Osteocyte (in vitro differentiated cells): ENCODE data around the gene MICU1. TPM values are rescaled to one million over a fixed set of nuclear protein-coding genes. Genes with fewer than 3 reads are reported as not detected.

Experiments used
- DNase-seq: peaks from one replicate; pipeline ENCODE4 v3.0.0; 2021; ENCODE audit warnings: mixed read lengths; ENCODE audit not compliant: unreplicated experiment; ENCODE audit errors: extremely low spot score
- H3K27ac Mint-ChIP-seq: one replicate; pipeline ENCODE4 v1.8.0; 2021; ENCODE audit warnings: mild to moderate bottlenecking, mixed read lengths; ENCODE audit not compliant: unreplicated experiment
- H3K27me3 Mint-ChIP-seq: one replicate; pipeline ENCODE4 v1.8.0; 2021; ENCODE audit warnings: mixed read lengths; ENCODE audit not compliant: unreplicated experiment
- H3K36me3 Mint-ChIP-seq: one replicate; pipeline ENCODE4 v1.8.0; 2021; ENCODE audit warnings: mixed read lengths; ENCODE audit not compliant: unreplicated experiment
- H3K4me1 Mint-ChIP-seq: one replicate; pipeline ENCODE4 v1.8.0; 2021; ENCODE audit warnings: mixed read lengths; ENCODE audit not compliant: unreplicated experiment
- H3K4me3 Mint-ChIP-seq: one replicate; pipeline ENCODE4 v1.8.0; 2021; ENCODE audit warnings: mild to moderate bottlenecking, moderate library complexity, mixed read lengths; ENCODE audit not compliant: unreplicated experiment
- H3K9me3 Mint-ChIP-seq: one replicate; pipeline ENCODE4 v1.8.0; 2021; ENCODE audit warnings: mixed read lengths; ENCODE audit not compliant: unreplicated experiment
- total RNA-seq: library from RNA; stranded (reverse); gene quantifications from 2 replicates; pipeline ENCODE4 v1.2.1, GENCODE V29; 2021
- TF ChIP-seq, protein P1 (sequence below): fragments of 200-600 bp; sonication (generic); IDR thresholded peaks from 2 replicates; pipeline ENCODE4 v1.5.0; 2021; ENCODE audit warnings: antibody characterized with exemption, mild to moderate bottlenecking, moderate library complexity

The MICU1 gene
- total RNA-seq, 1 donor from 2014 or later = 58.9 TPM

DNA sequence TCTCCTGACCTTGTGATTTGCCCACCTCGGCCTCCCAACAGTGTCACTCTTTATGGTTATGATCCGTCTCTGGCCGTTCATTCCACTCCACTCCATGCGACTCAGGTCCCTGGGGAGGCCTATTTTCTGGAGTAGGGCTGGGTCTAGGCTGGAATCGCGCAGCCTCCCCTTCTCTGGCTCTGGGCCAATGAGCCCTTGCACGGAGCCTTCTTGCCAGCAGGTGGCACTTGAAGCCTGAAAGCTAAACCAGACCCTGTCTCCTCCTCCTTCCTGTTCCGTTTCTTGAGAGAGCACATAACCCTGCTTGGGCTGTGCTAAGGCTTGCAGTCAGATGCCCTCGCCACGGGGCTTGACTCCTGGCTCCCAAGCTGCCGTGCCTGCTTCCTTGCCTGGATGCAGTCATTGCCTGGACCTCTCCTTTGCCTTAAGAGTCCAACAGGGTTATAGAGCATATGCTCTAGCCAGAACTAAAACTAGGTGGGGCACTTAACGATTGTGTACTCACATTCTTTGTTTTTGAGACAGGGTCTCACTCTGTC lies 261.6 kb downstream of the MICU1 start:
- Mint-ChIP-seq H3K27me3 (no peaks in the 10 kb centered on the region), H3K4me3 (peak overlapping the region; percentile 61), H3K36me3 (peaks cover 4% of the 10 kb centered on the region), H3K27ac (peak overlapping the region; percentile 78), H3K9me3 (no peaks in the 10 kb centered on the region), H3K4me1 (peaks cover 16% of the 10 kb centered on the region)
- TF ChIP-seq, protein P1, sequence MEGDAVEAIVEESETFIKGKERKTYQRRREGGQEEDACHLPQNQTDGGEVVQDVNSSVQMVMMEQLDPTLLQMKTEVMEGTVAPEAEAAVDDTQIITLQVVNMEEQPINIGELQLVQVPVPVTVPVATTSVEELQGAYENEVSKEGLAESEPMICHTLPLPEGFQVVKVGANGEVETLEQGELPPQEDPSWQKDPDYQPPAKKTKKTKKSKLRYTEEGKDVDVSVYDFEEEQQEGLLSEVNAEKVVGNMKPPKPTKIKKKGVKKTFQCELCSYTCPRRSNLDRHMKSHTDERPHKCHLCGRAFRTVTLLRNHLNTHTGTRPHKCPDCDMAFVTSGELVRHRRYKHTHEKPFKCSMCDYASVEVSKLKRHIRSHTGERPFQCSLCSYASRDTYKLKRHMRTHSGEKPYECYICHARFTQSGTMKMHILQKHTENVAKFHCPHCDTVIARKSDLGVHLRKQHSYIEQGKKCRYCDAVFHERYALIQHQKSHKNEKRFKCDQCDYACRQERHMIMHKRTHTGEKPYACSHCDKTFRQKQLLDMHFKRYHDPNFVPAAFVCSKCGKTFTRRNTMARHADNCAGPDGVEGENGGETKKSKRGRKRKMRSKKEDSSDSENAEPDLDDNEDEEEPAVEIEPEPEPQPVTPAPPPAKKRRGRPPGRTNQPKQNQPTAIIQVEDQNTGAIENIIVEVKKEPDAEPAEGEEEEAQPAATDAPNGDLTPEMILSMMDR = peak; percentile 96
- peak; percentile 96 for DNase-seq

DNA sequence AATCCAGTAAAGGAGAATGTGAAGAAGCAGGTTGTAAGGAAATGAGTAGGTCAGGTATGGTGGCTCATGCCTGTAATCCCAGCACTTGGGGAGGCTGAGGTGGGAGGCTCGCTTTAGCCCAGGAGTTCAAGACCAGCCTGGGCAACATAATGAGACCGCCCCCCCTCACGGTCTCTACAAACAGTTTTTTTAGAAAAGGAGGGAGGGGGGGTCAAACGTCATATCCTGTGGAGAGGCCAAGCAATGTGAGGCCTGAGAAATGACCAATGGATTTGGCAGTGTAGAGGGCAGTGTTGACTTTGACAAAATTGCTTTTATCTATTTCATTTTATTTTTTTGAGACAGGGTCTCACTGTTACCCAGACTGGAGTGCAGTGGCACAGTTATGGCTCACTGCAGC lies 268.9 kb downstream of the MICU1 start:
- no peak for DNase-seq
- Mint-ChIP-seq H3K36me3 (peaks cover under 1% of the 10 kb centered on the region), H3K27me3 (no peaks in the 10 kb centered on the region)

DNA sequence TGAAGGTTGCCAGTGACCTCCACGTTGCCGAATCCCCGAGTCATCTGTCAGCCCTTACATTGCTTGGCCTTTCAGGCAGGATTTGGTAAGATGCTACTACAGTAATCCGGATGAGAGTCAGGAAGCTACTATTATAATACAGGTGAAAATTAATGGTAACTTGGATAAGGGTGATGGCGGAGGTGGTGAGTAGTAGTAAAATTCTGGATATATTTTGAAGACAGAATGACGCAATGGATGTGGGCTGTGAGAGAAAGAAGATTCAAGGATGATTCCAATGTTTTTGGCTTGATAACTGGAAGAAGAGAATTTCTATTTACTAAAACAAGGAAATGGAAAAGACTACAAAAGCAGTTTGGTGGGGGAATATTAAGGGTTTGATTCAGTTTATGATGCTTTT lies 269.8 kb downstream of the MICU1 start:
- peaks cover 6% of the 10 kb centered on the region for H3K36me3 Mint-ChIP-seq
- peaks cover 29% of the 10 kb centered on the region for H3K4me1 Mint-ChIP-seq
- no peak for DNase-seq
- TF ChIP-seq, protein P1 = no peak
- peak overlapping the region; percentile 37 for H3K4me3 Mint-ChIP-seq
- no peaks in the 10 kb centered on the region for H3K9me3 Mint-ChIP-seq
- no peak overlapping the region for H3K27ac Mint-ChIP-seq
- H3K27me3 Mint-ChIP-seq = no peaks in the 10 kb centered on the region

More for the DNA sequence above, 268.9 kb downstream of the MICU1 start:
- TF ChIP-seq, protein P1 = no peak
- Mint-ChIP-seq H3K4me1 (peaks cover 26% of the 10 kb centered on the region), H3K9me3 (no peaks in the 10 kb centered on the region), H3K27ac (no peak overlapping the region), H3K4me3 (no peak overlapping the region)

DNA sequence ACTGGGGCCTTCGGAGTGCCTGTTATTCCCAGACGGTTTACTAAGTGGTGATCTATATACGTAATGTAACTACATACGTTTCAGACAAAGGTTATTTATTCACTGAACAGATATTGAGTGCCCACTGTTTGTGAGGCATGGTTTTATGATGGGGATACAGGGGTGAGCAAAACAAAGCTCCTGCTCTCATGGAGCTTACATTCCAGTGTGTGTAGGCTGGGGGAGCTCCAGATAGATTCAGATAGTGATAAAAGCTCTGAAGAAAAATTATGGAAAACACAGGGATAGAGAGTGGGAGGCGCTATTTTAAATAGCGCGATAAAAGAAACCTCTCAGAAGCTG lies 270.7 kb downstream of the MICU1 start:
- no peak for DNase-seq
- H3K36me3 Mint-ChIP-seq = peaks cover 6% of the 10 kb centered on the region
- H3K27me3 Mint-ChIP-seq = no peaks in the 10 kb centered on the region
- peak overlapping the region; percentile 99 for H3K4me3 Mint-ChIP-seq
- peaks cover 29% of the 10 kb centered on the region for H3K4me1 Mint-ChIP-seq
- H3K27ac Mint-ChIP-seq = peak overlapping the region; percentile 100
- TF ChIP-seq, protein P1 = no peak
- no peaks in the 10 kb centered on the region for H3K9me3 Mint-ChIP-seq

DNA sequence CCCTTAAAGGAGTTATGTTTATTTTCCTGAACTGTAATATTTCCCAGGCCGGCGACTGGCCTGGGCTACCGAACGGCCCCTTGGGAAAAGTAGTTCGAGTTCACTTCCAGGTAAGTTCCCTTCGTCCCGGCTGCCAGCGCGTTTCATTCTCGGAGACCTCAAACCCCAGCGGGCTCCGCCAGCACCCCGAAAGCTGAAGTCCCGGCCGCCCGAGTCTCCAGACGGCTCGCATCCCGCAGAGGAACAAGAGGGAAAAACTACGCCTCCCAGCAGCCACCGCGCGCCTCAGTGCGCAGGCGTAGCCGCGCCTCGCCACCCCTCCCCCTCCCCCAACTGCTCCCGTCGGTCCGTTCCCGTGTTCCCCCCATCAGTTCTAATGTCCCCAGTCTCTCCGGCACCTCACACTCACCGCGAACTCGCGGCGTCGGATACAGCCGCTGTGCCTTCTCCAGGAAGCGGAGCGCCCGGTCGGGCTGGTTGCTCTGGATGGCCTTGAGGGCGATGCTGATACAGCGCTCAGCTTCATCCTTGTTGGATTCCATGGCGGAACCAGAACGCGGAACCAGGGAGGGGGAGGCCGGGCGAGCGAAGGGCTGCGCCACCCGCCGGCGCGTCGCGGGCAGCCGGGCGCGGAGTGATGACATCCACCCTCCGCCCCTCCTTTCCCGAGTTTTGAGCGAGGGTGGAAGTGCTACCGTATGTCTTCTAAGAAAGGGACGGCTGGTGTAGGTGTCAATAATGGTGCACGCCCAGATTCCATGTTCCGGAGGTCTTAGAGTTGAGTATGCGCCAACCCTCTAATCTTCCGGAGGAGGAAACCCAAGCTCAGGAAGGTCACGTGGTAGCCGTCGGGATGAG lies 271.3 kb downstream of the MICU1 start, which contains the start of gene DNAJB12:
Gene DNAJB12, minus strand, starts transcription at position 564 of the 858 bp plus-strand sequence. Its CDS starts 22 bp downstream, at position 542.
- Mint-ChIP-seq H3K9me3 (no peaks in the 10 kb centered on the region), H3K4me1 (peaks cover 29% of the 10 kb centered on the region), H3K27ac (peak within 1 kb of the TSS; percentile 100), H3K4me3 (peak within 1 kb of the TSS; percentile 99), H3K27me3 (no peaks in the 10 kb centered on the region), H3K36me3 (peaks cover 10% of the 10 kb centered on the region)
- peak; percentile 97 for DNase-seq
- TF ChIP-seq, protein P1 = no peak
